ENCODE results near the gene FCAMR.

The FCAMR gene

DNA sequence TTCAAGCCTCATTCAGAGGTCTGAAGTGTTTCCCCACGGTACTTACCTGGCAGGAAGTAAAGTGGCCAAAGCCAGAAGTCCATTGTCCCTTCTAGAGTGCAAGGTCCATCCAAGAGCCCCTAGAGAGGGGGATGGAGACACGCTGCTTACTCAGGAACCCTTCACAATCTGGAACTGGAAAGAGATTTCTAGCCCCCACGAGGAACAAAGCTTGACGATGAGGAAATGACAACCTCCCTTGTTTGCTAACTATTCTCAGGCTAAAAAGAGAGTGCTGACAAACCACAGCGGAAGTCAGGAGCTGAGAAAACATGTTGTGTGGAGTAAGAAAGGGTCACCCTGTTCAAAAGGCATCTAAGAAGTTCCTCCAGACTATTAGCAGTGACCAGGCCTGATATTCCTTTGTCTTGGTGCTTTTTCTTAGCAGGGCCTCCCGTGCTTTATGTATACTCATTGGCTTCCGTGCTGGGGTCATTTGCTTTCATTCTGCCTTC lies 48.4 kb downstream of the FCAMR start, which contains the start of gene FCMR:
TSS of gene FCMR (minus strand) at position 170 of the 494 bp plus-strand sequence. CDS start at position 83, 87 bp downstream.
- TF ChIP-seq, protein P1, sequence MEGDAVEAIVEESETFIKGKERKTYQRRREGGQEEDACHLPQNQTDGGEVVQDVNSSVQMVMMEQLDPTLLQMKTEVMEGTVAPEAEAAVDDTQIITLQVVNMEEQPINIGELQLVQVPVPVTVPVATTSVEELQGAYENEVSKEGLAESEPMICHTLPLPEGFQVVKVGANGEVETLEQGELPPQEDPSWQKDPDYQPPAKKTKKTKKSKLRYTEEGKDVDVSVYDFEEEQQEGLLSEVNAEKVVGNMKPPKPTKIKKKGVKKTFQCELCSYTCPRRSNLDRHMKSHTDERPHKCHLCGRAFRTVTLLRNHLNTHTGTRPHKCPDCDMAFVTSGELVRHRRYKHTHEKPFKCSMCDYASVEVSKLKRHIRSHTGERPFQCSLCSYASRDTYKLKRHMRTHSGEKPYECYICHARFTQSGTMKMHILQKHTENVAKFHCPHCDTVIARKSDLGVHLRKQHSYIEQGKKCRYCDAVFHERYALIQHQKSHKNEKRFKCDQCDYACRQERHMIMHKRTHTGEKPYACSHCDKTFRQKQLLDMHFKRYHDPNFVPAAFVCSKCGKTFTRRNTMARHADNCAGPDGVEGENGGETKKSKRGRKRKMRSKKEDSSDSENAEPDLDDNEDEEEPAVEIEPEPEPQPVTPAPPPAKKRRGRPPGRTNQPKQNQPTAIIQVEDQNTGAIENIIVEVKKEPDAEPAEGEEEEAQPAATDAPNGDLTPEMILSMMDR (conservative IDR thresholded peaks at IDR 0.05; ENCODE audit: low read depth): no peak
- H3K27ac ChIP-seq: no peak within 1 kb of the TSS
- no peak for DNase-seq (ENCODE audit: low spot score)
- POLR2A ChIA-PET (ENCODE audit: low non-redundant PET): interaction anchor here (0.7 kb wide), 1 partner anchor 286 kb away, joined by 3 read pairs; the partner anchor contains the start of gene DYRK3
- CTCF ChIA-PET: interaction anchor here (1.0 to 1.2 kb wide), 2 partner anchors 9 to 60 kb away, joined by 3 to 5 read pairs; no protein-coding TSS in a partner anchor

DNA sequence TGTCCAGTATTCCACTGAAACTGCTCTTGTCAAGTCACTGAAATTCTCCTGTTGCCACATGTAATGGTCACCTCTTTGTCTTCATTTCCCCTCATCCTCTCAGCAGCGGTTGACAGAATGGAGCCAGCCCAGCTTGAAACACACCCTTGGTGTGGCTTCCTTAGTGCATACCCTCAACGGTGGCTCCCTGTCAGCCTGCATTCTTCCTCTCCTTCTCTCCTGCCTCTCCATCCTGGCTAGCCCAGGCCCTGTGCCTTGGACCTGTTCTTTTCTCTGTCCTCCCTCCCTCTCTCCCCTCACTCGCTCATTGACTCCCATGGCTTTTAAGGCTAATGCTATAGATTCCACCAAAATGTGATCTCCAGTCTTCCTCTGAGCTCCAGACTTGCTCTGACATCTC lies 52.2 kb downstream of the FCAMR start:
- TF ChIP-seq, protein P1 (conservative IDR thresholded peaks at IDR 0.05; ENCODE audit: low read depth): no peak
- DNase-seq (ENCODE audit: low spot score): no peak
- no peak overlapping the region for H3K27ac ChIP-seq
- CTCF ChIA-PET: interaction anchor here (0.6 to 0.7 kb wide), 2 partner anchors 13 to 373 kb away, joined by 4 to 5 read pairs; no protein-coding TSS in a partner anchor
- POLR2A ChIA-PET (ENCODE audit: low non-redundant PET): no interaction called here

DNA sequence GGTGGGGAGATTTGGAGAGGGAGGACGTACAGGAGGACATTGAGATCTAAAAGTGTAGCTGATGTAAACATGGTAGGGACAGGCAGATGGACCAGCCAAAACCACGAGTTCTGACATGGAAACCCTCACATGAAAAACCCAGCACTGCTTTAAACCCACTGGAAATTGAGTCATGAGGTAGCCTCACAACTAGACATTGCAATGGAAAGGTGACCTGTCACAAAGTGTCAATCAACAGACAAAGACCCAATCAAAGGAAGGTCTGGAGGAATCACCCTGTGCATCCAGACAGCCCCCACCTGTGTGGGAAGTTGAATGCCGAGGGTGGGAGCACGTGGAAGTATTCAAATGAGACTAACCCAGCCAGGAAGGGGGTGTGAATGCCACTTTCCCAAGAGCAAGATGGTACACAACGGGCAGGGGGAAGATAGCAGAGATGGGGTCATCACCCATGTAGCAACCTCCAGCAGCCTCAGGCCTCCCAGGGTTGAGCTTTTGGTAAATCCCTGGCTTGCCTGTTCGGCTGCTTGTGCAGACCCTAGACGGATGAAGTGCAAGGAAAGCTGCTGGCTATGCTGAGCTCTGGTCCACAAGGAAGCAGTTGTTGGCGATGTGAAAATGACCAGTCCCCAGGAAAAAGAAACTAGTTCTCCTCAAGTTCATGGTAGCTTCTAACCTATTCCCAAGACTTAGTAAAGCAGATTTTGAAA lies 54.1 kb downstream of the FCAMR start:
- DNase-seq (ENCODE audit: low spot score): no peak
- TF ChIP-seq, protein P1 (conservative IDR thresholded peaks at IDR 0.05; ENCODE audit: low read depth): no peak
- POLR2A ChIA-PET (ENCODE audit: low non-redundant PET): no interaction called here
- CTCF ChIA-PET: interaction anchor here (0.5 to 1.8 kb wide), 6 partner anchors 105 to 252 kb away, joined by 3 to 9 read pairs (median 4); no protein-coding TSS in a partner anchor
- H3K27ac ChIP-seq: no peak overlapping the region

DNA sequence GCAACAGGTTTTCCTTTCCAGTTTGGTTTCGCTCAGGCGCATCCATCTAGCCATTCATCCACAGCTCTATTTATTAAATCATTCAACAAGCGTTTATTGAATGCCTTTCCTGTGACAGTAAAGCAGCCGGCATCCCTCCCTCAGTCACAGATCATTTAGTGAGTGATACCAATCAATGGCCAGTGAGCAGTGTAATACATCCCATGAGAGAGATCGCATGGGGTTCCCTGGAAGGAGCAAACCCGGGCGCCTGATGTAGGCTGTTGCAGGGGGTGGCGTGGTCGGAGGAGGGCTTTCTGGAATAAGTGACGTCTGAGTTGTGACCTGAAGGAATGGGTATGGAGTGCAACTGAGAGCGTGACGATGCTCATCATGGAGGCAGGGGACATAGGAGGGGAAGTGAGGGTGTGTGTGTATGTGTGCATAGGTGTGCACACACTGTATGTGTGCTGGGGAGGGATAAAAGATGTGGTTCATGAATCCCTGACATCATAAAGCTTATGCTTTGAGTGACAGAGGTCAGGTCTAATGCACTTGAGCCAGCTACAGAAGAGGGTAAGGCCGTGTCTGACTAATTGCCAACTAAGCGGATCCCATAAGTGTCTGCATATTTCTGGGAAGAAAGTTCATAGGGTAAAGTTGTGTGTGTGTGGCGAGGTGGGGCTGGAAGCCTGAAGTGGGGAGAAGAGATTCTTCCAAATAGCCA lies 55.1 kb downstream of the FCAMR start:
- no peak overlapping the region for H3K27ac ChIP-seq
- ChIA-PET CTCF (interaction anchor here (1.1 kb wide), 1 partner anchor 180 kb away, joined by 3 read pairs; no protein-coding TSS in a partner anchor), POLR2A (ENCODE audit: low non-redundant PET) (no interaction called here)
- DNase-seq (ENCODE audit: low spot score): no peak
- TF ChIP-seq, protein P1 (conservative IDR thresholded peaks at IDR 0.05; ENCODE audit: low read depth): no peak

DNA sequence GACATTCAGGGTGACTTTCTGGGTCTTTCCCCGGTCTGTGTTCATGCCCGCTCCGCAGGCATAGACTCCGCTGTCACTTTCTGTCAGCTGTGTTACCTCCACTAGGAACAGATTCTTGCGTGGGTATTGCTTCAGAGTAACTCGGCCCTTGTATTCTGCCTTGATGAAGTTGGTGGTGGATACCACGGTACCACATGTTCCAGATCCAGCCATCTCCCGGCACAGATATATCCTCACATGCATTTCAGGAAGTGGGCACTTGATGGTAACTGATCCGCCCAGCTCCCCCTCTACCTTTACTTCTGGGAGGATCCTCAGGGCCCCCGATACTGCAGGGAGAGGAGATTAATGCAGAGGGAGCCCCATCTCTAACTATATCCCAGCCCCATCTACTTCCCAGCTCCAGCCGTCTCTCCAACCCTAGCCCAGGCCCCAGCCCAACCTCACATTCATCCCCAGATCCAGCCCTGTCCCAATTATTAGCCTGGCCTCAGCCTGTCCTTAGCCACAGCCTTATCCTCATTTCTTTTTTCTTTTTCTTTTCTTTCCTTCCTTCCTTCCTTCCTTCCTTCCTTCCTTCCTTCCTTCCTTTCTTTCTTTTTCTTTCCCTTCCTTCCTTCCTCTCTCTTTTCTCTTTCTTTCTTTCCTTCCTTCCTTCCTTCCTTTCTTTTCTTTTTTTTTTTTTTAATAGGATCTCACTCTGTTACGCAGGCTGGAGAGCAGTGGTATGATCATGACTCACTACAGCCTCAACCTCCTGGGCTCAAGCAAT lies 56.3 kb downstream of the FCAMR start:
- DNase-seq (ENCODE audit: low spot score): no peak
- POLR2A ChIA-PET (ENCODE audit: low non-redundant PET): no interaction called here
- TF ChIP-seq, protein P1 (conservative IDR thresholded peaks at IDR 0.05; ENCODE audit: low read depth): no peak
- CTCF ChIA-PET: interaction anchor here (0.8 to 3.4 kb wide), 8 partner anchors 7 to 280 kb away, joined by 3 to 34 read pairs (median 14); partner anchors contain the start of genes DYRK3, FCMR and IL20
- H3K27ac ChIP-seq: no peak overlapping the region

All from RWPE1 (cell line).